ENCODE measurements around the gene BCAT1. TPM values are rescaled to one million over a fixed set of nuclear protein-coding genes. Genes with fewer than 3 reads are reported as not detected.
"Not testable (repeated sequence)": the region's sequence is repeated elsewhere in the genome, so short reads cannot be mapped to it uniquely, and the experiment has no call there.

The BCAT1 gene
- total RNA-seq, 1 experiment from 2014 or later: 107 TPM

DNA sequence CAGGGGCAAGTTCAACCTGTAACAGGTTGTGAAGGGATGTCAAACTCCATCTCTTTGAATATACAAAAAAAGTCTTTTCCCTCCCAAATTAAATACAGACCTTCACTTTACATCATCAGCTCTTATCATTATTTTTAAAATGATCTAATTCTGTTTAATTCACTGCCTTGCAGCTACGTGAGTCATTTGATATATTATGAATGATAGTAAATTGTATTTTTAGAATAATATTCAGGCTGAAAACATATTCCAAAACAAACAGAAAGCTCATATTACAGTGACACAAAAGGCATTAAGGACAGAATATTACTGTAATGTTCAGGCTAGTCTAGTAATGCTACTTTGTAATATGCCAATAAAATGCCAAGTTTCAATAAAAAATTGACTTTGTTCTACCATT lies 53.3 kb downstream of the BCAT1 start:
- Histone ChIP-seq H3K27ac (no peak overlapping the region), H3K4me1 (replicated peaks) (peaks cover 12% of the 10 kb centered on the region), H3K27me3 (replicated peaks) (no peaks in the 10 kb centered on the region), H3K36me3 (peaks cover 27% of the 10 kb centered on the region), H3K9me3 (replicated peaks) (no peaks in the 10 kb centered on the region), H3K4me3 (no peak overlapping the region)
- no peak for DNase-seq (ENCODE audit: low read depth in 1 of 2, low spot score in 2 of 2)

- Histone ChIP-seq H3K27me3 (replicated peaks) (no peaks in the 10 kb centered on the region), H3K27ac (no peak overlapping the region), H3K36me3 (peaks cover 23% of the 10 kb centered on the region), H3K4me1 (replicated peaks) (peaks cover 7% of the 10 kb centered on the region; the same call in 1 of the 2 replicates), H3K4me3 (no peak overlapping the region), H3K9me3 (replicated peaks) (no peaks in the 10 kb centered on the region)
- no peak for DNase-seq (ENCODE audit: low read depth in 1 of 2, low spot score in 2 of 2)
Measured at GRCh38 chr12:24894879-24895278, 54.0 kb downstream of the BCAT1 start.

DNA sequence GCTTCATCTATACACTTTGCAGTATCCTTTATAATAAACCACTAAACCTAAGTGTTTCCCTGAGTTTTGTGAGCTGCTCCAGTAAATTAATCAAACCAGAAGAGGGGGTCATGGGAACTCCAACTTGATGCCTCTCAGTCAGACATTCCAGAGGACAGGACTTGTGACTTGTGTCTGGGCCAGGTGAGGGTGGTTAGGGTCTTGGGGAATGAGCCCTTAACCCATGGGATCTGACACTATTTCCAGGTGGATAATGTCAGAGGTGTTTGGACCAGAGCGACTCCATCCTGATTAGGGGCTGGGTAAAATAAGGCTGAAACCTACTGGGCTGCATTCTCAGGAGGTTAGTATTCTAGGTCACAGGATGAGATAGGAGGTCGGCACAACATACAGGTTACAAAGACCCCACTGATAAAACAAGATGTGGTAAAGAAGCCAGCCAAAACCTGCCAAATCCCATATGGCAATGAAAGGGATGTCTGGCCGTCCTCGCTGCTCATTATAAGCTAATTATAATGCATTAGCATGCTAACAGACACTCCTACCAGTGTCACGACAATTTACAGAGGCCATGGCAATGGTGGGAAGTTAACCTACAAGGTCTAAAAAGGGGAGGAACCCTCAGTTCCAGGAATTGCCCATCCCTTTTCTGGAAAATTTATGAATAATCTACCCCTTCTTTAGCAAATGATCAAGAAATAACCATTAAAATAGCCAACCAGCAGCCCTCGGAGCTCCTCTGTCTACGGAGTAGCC lies 58.7 kb downstream of the BCAT1 start:
- Histone ChIP-seq H3K4me1 (replicated peaks) (0 out of 2 replicates have a peak, but pooled peaks cover 3% of the 10 kb centered on the region), H3K9me3 (replicated peaks) (no peaks in the 10 kb centered on the region), H3K36me3 (peaks cover 16% of the 10 kb centered on the region), H3K4me3 (no peak overlapping the region), H3K27ac (no peak overlapping the region), H3K27me3 (replicated peaks) (no peaks in the 10 kb centered on the region)
- DNase-seq (ENCODE audit: low read depth in 1 of 2, low spot score in 2 of 2): no peak

DNA sequence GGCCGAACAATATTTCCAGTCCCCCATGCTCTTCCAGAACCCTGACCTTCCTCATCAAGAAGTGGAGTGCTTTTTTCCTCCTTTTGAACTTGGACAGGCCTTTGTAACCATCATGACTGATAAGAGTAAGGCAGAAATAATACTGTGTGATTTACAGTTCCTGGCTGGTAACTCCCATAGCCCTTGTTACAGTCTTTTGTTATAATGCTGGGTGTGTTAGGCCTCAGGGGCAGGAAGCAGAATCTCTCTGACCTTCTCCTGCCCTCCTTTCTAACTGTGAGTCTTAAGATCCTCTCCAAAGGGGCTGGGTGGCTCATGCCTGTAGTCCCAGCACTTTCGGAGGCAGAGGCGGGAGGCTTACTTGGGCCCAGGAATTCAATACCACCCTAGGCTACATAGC lies 59.5 kb downstream of the BCAT1 start:
- no peak overlapping the region for H3K4me3 ChIP-seq
- no peaks in the 10 kb centered on the region for H3K9me3 ChIP-seq (replicated peaks)
- H3K27ac ChIP-seq: no peak overlapping the region
- DNase-seq (ENCODE audit: low read depth in 1 of 2, low spot score in 2 of 2): no peak
- no peaks in the 10 kb centered on the region for H3K4me1 ChIP-seq (replicated peaks)
- H3K36me3 ChIP-seq: peaks cover 16% of the 10 kb centered on the region
- no peaks in the 10 kb centered on the region for H3K27me3 ChIP-seq (replicated peaks)

- Histone ChIP-seq H3K36me3 (peaks cover 14% of the 10 kb centered on the region), H3K27me3 (replicated peaks) (no peaks in the 10 kb centered on the region), H3K4me3 (no peak overlapping the region), H3K9me3 (replicated peaks) (no peaks in the 10 kb centered on the region), H3K4me1 (replicated peaks) (no peaks in the 10 kb centered on the region), H3K27ac (no peak overlapping the region)
- no peak for DNase-seq (ENCODE audit: low read depth in 1 of 2, low spot score in 2 of 2)
Measured at GRCh38 chr12:24888813-24889212, 60.1 kb downstream of the BCAT1 start.

- no peaks in the 10 kb centered on the region for H3K4me1 ChIP-seq (replicated peaks)
- H3K9me3 ChIP-seq (replicated peaks): no peaks in the 10 kb centered on the region
- no peak overlapping the region for H3K27ac ChIP-seq
- H3K4me3 ChIP-seq: no peak overlapping the region
- H3K36me3 ChIP-seq: peaks cover 16% of the 10 kb centered on the region
- H3K27me3 ChIP-seq (replicated peaks): no peaks in the 10 kb centered on the region
- DNase-seq (ENCODE audit: low read depth in 1 of 2, low spot score in 2 of 2): no peak
Measured at GRCh38 chr12:24884911-24885310, 64.0 kb downstream of the BCAT1 start.

DNA sequence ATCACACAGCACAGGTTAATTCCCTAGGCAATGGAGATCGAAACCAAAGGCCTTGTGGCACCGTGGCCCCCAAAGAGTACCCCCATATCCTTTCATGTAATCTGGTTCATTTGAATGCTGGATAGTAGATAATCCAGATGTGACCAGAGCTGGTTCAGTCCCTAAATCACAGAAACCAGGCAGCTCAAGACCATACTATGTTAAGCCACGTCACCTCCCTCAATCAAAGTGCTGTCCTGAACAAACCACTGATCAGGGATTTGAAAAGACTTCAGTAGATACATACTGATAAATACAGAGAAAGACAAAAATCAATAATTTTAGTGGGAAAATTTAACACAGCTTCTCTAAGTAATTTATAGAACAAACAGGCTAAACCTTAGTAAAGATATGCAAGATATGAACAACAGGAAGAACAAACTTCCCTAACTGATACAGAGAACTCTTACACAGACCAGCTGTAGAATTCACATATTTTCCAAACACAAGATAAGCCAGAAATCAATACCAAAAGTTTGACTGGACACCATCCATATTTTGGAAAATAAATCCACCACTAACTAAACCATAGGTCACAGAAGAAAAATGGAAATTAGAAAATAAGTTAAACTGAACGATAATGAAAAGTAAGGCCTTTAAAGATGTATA lies 67.1 kb downstream of the BCAT1 start:
- no peak for DNase-seq (ENCODE audit: low read depth in 1 of 2, low spot score in 2 of 2)
- Histone ChIP-seq H3K9me3 (replicated peaks) (no peaks in the 10 kb centered on the region), H3K27ac (no peak overlapping the region), H3K4me3 (no peak overlapping the region), H3K36me3 (peaks cover 37% of the 10 kb centered on the region), H3K4me1 (replicated peaks) (no peaks in the 10 kb centered on the region), H3K27me3 (replicated peaks) (no peaks in the 10 kb centered on the region)

DNA sequence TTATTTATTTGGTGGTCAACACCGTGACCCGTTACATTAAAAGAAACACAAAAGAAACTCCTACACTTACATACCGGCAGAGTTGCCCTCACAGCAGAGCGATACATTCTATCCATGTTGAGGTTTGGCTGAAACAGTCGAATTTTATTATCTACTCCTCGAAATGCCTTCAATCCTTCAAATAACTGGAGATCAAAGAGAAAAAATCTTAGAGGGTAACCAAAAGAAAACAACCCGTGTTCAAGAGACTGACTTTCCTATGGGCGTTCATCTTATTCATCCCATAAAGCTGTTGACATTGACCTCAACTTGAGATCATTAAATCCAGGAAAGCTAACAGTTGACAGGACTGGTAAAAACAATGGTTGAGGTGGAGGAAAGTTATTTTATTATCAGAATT lies 67.7 kb downstream of the BCAT1 start:
- no peak for DNase-seq (ENCODE audit: low read depth in 1 of 2, low spot score in 2 of 2)
- no peaks in the 10 kb centered on the region for H3K4me1 ChIP-seq (replicated peaks)
- H3K4me3 ChIP-seq: no peak overlapping the region
- peaks cover 43% of the 10 kb centered on the region for H3K36me3 ChIP-seq
- H3K9me3 ChIP-seq (replicated peaks): no peaks in the 10 kb centered on the region
- H3K27me3 ChIP-seq (replicated peaks): no peaks in the 10 kb centered on the region
- no peak overlapping the region for H3K27ac ChIP-seq

DNA sequence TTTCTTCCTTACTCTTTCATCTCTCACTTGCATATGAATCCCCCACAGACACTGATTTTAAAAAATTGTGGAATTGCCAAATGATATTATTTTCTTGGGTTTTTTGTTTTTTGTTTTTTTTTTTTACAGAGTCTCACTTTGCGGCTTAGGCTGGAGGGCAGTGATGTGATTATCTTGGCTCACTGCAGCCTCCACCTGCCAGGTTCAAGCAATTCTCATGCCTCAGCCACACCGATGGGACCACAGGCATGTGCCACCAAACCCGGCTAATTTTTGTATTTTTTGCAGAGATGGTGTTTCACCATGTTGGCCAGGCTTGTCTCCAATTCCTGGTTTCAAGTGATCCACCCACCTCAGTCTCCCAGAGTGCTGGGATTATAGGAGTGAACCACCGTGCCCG lies 68.2 kb downstream of the BCAT1 start:
- no peak for DNase-seq (ENCODE audit: low read depth in 1 of 2, low spot score in 2 of 2)
- Histone ChIP-seq H3K27me3 (replicated peaks) (no peaks in the 10 kb centered on the region), H3K4me1 (replicated peaks) (no peaks in the 10 kb centered on the region), H3K36me3 (peaks cover 44% of the 10 kb centered on the region), H3K4me3 (no peak overlapping the region), H3K9me3 (replicated peaks) (no peaks in the 10 kb centered on the region), H3K27ac (no peak overlapping the region)

DNA sequence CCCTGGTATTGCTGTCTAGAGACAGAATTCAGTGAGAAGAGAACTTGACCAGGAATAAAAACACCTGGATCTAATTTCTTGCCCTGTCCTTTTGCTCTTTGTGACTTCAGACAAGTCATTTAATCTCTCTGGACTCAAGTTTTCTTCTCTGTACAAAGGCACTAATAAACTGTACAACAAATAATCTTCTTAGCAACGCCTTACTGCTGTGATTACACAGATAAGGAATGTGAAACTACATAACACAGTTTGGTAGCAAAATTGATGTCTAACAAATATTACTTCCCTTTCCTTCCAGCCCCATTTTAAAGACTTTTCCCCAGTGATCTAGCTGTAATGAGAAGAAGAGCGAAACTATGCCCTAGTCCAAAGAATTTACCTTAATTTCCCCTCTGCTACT lies 69.3 kb downstream of the BCAT1 start:
- no peaks in the 10 kb centered on the region for H3K27me3 ChIP-seq (replicated peaks)
- H3K9me3 ChIP-seq (replicated peaks): no peaks in the 10 kb centered on the region
- peaks cover 53% of the 10 kb centered on the region for H3K36me3 ChIP-seq
- DNase-seq (ENCODE audit: low read depth in 1 of 2, low spot score in 2 of 2): no peak
- no peak overlapping the region for H3K27ac ChIP-seq
- H3K4me1 ChIP-seq (replicated peaks): no peaks in the 10 kb centered on the region
- H3K4me3 ChIP-seq: no peak overlapping the region

DNA sequence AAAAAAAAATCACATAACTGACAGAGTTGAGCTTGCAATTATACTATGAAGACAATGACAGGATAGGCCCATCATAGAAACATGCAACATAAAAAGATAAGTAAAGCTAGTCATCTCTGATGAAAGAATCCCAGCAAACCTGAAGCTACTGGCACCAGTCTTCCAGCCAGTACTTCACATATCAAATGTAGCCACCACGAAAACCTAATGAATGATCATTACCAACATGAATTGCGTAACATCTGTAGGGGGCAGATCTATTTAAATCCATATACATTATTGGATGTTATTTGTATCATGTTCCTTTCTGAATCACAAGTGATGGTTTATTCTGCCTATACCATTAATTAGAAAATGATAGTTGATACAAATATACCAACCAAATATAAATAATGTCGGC lies 73.9 kb downstream of the BCAT1 start:
- Histone ChIP-seq H3K9me3 (replicated peaks) (no peaks in the 10 kb centered on the region), H3K27ac (no peak overlapping the region), H3K27me3 (replicated peaks) (no peaks in the 10 kb centered on the region), H3K4me1 (replicated peaks) (no peaks in the 10 kb centered on the region), H3K4me3 (no peak overlapping the region), H3K36me3 (peaks cover 69% of the 10 kb centered on the region)
- DNase-seq (ENCODE audit: low read depth in 1 of 2, low spot score in 2 of 2): no peak

DNA sequence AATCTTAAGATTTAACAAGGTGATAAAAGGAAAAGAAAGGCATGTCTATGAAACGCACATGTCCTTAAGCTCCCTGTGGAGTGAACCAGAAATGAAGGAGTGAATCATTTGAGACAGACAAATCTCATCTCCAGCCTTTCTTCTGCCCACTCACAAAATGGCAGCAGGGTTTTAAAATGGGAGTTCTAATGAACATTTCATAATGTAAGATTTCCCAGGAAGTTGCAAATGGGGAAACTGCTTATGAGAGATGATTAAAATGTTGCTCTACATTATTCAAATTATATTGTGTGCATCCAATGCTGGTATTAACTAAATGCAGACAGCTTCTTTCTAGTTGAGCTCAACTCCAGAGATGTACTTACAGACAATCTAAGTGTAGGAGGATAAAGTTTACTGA lies 76.7 kb downstream of the BCAT1 start:
- Histone ChIP-seq H3K4me3 (no peak overlapping the region), H3K9me3 (replicated peaks) (no peaks in the 10 kb centered on the region), H3K27ac (no peak overlapping the region), H3K36me3 (peaks cover 51% of the 10 kb centered on the region), H3K4me1 (replicated peaks) (no peaks in the 10 kb centered on the region), H3K27me3 (replicated peaks) (no peaks in the 10 kb centered on the region)
- DNase-seq (ENCODE audit: low read depth in 1 of 2, low spot score in 2 of 2): no peak

- H3K9me3 ChIP-seq (replicated peaks); DNase-seq (ENCODE audit: low read depth in 1 of 2, low spot score in 2 of 2); H3K4me3 ChIP-seq; H3K27me3 ChIP-seq (replicated peaks); H3K27ac ChIP-seq: not testable (repeated sequence)
- Histone ChIP-seq H3K36me3 (peaks cover 32% of the 10 kb centered on the region), H3K4me1 (replicated peaks) (peaks cover 38% of the 10 kb centered on the region)
Measured at GRCh38 chr12:24866139-24866538, 82.8 kb downstream of the BCAT1 start.

- no peak for DNase-seq (ENCODE audit: low read depth in 1 of 2, low spot score in 2 of 2)
- H3K27ac ChIP-seq: peak overlapping the region; percentile 82
- no peaks in the 10 kb centered on the region for H3K9me3 ChIP-seq (replicated peaks)
- H3K4me1 ChIP-seq (replicated peaks): peaks cover 47% of the 10 kb centered on the region
- no peak overlapping the region for H3K4me3 ChIP-seq
- no peaks in the 10 kb centered on the region for H3K27me3 ChIP-seq (replicated peaks)
- H3K36me3 ChIP-seq: peaks cover 23% of the 10 kb centered on the region
Measured at GRCh38 chr12:24864796-24865125, 84.1 kb downstream of the BCAT1 start.
